HepG2 (cell line): ENCODE results near the gene PTMA. TPM values are rescaled to one million over a fixed set of nuclear protein-coding genes. Genes with fewer than 3 reads are reported as not detected.

ENCODE experiments used
- GFI1 ChIP-seq: sonication (generic); formaldehyde crosslinking; IDR thresholded peaks from 2 replicates; pipeline ENCODE4 v1.5.0; 2020; ENCODE audit warnings: missing genetic modification reagents, mild to moderate bottlenecking, borderline replicate concordance
- IKZF5 ChIP-seq: IDR thresholded peaks from 2 replicates; pipeline ENCODE4 v1.6.1; 2018; ENCODE audit warnings: missing genetic modification reagents, mild to moderate bottlenecking, missing compliant biosample characterization
- IRF2 ChIP-seq: IDR thresholded peaks from 2 replicates; pipeline ENCODE4 v1.6.1; 2018; ENCODE audit warnings: missing genetic modification reagents, missing compliant biosample characterization
- MTF2 ChIP-seq: sonication (generic); formaldehyde crosslinking; IDR thresholded peaks from 2 replicates; pipeline ENCODE4 v1.5.0; 2020; ENCODE audit warnings: missing genetic modification reagents, borderline replicate concordance
- NFE2L1 ChIP-seq: sonication (generic); formaldehyde crosslinking; IDR thresholded peaks from 2 replicates; pipeline ENCODE4 v1.4.0; 2020; ENCODE audit warnings: missing genetic modification reagents, mild to moderate bottlenecking, borderline replicate concordance
- PHF20 ChIP-seq: sonication (generic); formaldehyde crosslinking; IDR thresholded peaks from 2 replicates; pipeline ENCODE4 v1.5.0; 2020; ENCODE audit warnings: mild to moderate bottlenecking, missing genetic modification reagents
- PRMT3 ChIP-seq: sonication (generic); formaldehyde crosslinking; IDR thresholded peaks from 2 replicates; pipeline ENCODE4 v1.8.1; 2022; ENCODE audit warnings: low read depth, mild to moderate bottlenecking, moderate library complexity, missing genetic modification reagents, borderline replicate concordance
- SMAD3 ChIP-seq: sonication (generic); formaldehyde crosslinking; IDR thresholded peaks from 2 replicates; pipeline ENCODE4 v1.4.0; 2020; ENCODE audit warnings: missing genetic modification reagents
- SP4 ChIP-seq: sonication (generic); formaldehyde crosslinking; IDR thresholded peaks from 2 replicates; pipeline ENCODE4 v1.8.1; 2023; ENCODE audit warnings: mild to moderate bottlenecking, missing genetic modification reagents
- ZFP36L2 ChIP-seq: sonication (generic); formaldehyde crosslinking; IDR thresholded peaks from 2 replicates; pipeline ENCODE4 v1.4.0; 2020; ENCODE audit warnings: missing genetic modification reagents
- ZNF143 ChIP-seq: sonication (generic); formaldehyde crosslinking; IDR thresholded peaks from 2 replicates; pipeline ENCODE4 v1.4.0; 2020; ENCODE audit warnings: missing genetic modification reagents
- ZNF224 ChIP-seq: sonication (generic); formaldehyde crosslinking; IDR thresholded peaks from 2 replicates; pipeline ENCODE4 v1.5.0; 2020; ENCODE audit warnings: mild to moderate bottlenecking, missing genetic modification reagents
- ZNF251 ChIP-seq: sonication (generic); formaldehyde crosslinking; IDR thresholded peaks from 2 replicates; pipeline ENCODE4 v1.9.0; 2021; ENCODE audit warnings: mild to moderate bottlenecking, missing genetic modification reagents
- ZNF280D ChIP-seq: sonication (generic); formaldehyde crosslinking; IDR thresholded peaks from 2 replicates; pipeline ENCODE4 v1.5.1; 2020; ENCODE audit warnings: mild to moderate bottlenecking, missing genetic modification reagents
- polyA plus RNA-seq, 8 experiments: library from polyadenylated mRNA; depleted of rRNA in 3 of 8; stranded (reverse) in 7 of 8; unstranded in 1 of 8; fragments of >200 nt; fragmentation: Illumina TruSeq in 4 of 8; extraction: Trizol in 4 of 8; gene quantifications; 2 replicates each; pipeline versions ENCODE4 v1.2.1 to v1.2.3, GENCODE V29; 2011 to 2016; ENCODE audit warnings: low read depth in 4 of 8, missing spikeins in 1 of 8, mixed read lengths in 1 of 8; ENCODE audit not compliant: insufficient read depth in 1 of 8
- total RNA-seq, 5 experiments: library from RNA; depleted of rRNA; stranded (reverse); fragments of >200 nt; fragmentation: Illumina TruSeq; extraction: Trizol; gene quantifications; 2 replicates each; pipeline ENCODE4 v1.2.3, GENCODE V29; 2016; ENCODE audit warnings: low read depth in 1 of 5
- TF ChIP-seq, protein P1 (sequence below): sonication (generic); formaldehyde crosslinking; IDR thresholded peaks from 2 replicates; pipeline ENCODE4 v1.4.0; 2020; ENCODE audit warnings: missing genetic modification reagents
- TF ChIP-seq, protein P2 (sequence below): sonication (generic); formaldehyde crosslinking; IDR thresholded peaks from 2 replicates; pipeline ENCODE4 v1.4.0; 2020; ENCODE audit warnings: missing genetic modification reagents, mild to moderate bottlenecking, borderline replicate concordance
- TF ChIP-seq, protein P3 (sequence below): IDR thresholded peaks from 2 replicates; pipeline ENCODE4 v1.6.1; 2016
- TF ChIP-seq, protein P4 (sequence below): sonication (generic); formaldehyde crosslinking; IDR thresholded peaks from 2 replicates; pipeline ENCODE4 v1.4.0; 2020; ENCODE audit warnings: mild to moderate bottlenecking, missing genetic modification reagents

Gene PTMA
- total and polyA plus RNA-seq, 2 of the 13 experiments (the other 11 are each of a cell fraction or from before 2014, with no cell fraction given): 190 to 1,086 TPM

- TF ChIP-seq, protein P1, sequence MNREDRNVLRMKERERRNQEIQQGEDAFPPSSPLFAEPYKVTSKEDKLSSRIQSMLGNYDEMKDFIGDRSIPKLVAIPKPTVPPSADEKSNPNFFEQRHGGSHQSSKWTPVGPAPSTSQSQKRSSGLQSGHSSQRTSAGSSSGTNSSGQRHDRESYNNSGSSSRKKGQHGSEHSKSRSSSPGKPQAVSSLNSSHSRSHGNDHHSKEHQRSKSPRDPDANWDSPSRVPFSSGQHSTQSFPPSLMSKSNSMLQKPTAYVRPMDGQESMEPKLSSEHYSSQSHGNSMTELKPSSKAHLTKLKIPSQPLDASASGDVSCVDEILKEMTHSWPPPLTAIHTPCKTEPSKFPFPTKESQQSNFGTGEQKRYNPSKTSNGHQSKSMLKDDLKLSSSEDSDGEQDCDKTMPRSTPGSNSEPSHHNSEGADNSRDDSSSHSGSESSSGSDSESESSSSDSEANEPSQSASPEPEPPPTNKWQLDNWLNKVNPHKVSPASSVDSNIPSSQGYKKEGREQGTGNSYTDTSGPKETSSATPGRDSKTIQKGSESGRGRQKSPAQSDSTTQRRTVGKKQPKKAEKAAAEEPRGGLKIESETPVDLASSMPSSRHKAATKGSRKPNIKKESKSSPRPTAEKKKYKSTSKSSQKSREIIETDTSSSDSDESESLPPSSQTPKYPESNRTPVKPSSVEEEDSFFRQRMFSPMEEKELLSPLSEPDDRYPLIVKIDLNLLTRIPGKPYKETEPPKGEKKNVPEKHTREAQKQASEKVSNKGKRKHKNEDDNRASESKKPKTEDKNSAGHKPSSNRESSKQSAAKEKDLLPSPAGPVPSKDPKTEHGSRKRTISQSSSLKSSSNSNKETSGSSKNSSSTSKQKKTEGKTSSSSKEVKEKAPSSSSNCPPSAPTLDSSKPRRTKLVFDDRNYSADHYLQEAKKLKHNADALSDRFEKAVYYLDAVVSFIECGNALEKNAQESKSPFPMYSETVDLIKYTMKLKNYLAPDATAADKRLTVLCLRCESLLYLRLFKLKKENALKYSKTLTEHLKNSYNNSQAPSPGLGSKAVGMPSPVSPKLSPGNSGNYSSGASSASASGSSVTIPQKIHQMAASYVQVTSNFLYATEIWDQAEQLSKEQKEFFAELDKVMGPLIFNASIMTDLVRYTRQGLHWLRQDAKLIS (CRISPR knock-in tag): no peak
- TF ChIP-seq ZNF224 (CRISPR knock-in tag) (peak; percentile 0; the same call in 1 of the 2 replicates), SP4 (CRISPR knock-in tag) (0 out of 2 replicates have a peak, but pooled peaks have one; percentile 64), IRF2 (CRISPR knock-in tag) (peak; percentile 78), ZNF143 (CRISPR knock-in tag) (peak; percentile 63; the same call in 1 of the 2 replicates), PRMT3 (CRISPR knock-in tag) (no peak), ZFP36L2 (CRISPR knock-in tag) (no peak), IKZF5 (CRISPR knock-in tag) (peak; percentile 88), MTF2 (CRISPR knock-in tag) (no peak; the same call in 1 of the 2 replicates), ZNF251 (CRISPR knock-in tag) (no peak; the same call in 1 of the 2 replicates), PHF20 (CRISPR knock-in tag) (no peak; the same call in 1 of the 2 replicates), GFI1 (CRISPR knock-in tag) (peak; percentile 67; the same call in 1 of the 2 replicates), SMAD3 (CRISPR knock-in tag) (peak; percentile 76; the same call in 1 of the 2 replicates), NFE2L1 (CRISPR knock-in tag) (no peak), ZNF280D (peak; percentile 82)
- TF ChIP-seq, protein P2, sequence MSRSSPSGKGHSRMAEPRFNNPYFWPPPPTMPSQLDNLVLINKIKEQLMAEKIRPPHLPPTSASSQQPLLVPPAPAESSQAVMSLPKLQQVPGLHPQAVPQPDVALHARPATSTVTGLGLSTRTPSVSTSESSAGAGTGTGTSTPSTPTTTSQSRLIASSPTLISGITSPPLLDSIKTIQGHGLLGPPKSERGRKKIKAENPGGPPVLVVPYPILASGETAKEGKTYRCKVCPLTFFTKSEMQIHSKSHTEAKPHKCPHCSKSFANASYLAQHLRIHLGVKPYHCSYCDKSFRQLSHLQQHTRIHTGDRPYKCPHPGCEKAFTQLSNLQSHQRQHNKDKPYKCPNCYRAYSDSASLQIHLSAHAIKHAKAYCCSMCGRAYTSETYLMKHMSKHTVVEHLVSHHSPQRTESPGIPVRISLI (CRISPR knock-in tag): no peak
- TF ChIP-seq, protein P3, sequence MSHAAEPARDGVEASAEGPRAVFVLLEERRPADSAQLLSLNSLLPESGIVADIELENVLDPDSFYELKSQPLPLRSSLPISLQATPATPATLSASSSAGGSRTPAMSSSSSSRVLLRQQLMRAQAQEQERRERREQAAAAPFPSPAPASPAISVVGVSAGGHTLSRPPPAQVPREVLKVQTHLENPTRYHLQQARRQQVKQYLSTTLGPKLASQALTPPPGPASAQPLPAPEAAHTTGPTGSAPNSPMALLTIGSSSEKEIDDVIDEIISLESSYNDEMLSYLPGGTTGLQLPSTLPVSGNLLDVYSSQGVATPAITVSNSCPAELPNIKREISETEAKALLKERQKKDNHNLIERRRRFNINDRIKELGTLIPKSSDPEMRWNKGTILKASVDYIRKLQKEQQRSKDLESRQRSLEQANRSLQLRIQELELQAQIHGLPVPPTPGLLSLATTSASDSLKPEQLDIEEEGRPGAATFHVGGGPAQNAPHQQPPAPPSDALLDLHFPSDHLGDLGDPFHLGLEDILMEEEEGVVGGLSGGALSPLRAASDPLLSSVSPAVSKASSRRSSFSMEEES (CRISPR knock-in tag): peak; percentile 94
- TF ChIP-seq, protein P4, sequence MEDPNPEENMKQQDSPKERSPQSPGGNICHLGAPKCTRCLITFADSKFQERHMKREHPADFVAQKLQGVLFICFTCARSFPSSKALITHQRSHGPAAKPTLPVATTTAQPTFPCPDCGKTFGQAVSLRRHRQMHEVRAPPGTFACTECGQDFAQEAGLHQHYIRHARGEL: no peak
These were observed 21.0 kb upstream of the PTMA start (continued) for GRCh38 chr2:231687133-231687852.
